Measurements from ENCODE around the gene KIRREL3.

Gene KIRREL3

GRCh38 chr11:126891556-126892217, 108.9 kb downstream of the KIRREL3 start:
- no peak for DNase-seq
- in situ Hi-C loops (cut with HindIII; ENCODE audit: low pct_ligation_motif_present, low pct_unique_long_range_greater_than_20kb, low sequenced_read_pairs), result no loop called here

GRCh38 chr11:126890561-126890960, 110.0 kb downstream of the KIRREL3 start:
- no peak for DNase-seq
- in situ Hi-C loops (cut with HindIII; ENCODE audit: low pct_ligation_motif_present, low pct_unique_long_range_greater_than_20kb, low sequenced_read_pairs), result no loop called here

GRCh38 chr11:126888115-126888712, 112.4 kb downstream of the KIRREL3 start:
- in situ Hi-C loops (cut with HindIII; ENCODE audit: low pct_ligation_motif_present, low pct_unique_long_range_greater_than_20kb, low sequenced_read_pairs), result no loop called here

GRCh38 chr11:126886636-126887035, 113.9 kb downstream of the KIRREL3 start:
- DNase-seq, result no peak
- in situ Hi-C loops (cut with HindIII; ENCODE audit: low pct_ligation_motif_present, low pct_unique_long_range_greater_than_20kb, low sequenced_read_pairs), result no loop called here

More at GRCh38 chr11:126888115-126888712, 112.4 kb downstream of the KIRREL3 start:
- no peak for DNase-seq

GRCh38 chr11:126886085-126886484, 114.5 kb downstream of the KIRREL3 start:
- DNase-seq, result no peak
- in situ Hi-C loops (cut with HindIII; ENCODE audit: low pct_ligation_motif_present, low pct_unique_long_range_greater_than_20kb, low sequenced_read_pairs), result no loop called here

GRCh38 chr11:126884594-126884993, 116.0 kb downstream of the KIRREL3 start:
- DNase-seq, result no peak
- in situ Hi-C loops (cut with HindIII; ENCODE audit: low pct_ligation_motif_present, low pct_unique_long_range_greater_than_20kb, low sequenced_read_pairs), result no loop called here

GRCh38 chr11:126884192-126884591, 116.4 kb downstream of the KIRREL3 start:
- in situ Hi-C loops (cut with HindIII; ENCODE audit: low pct_ligation_motif_present, low pct_unique_long_range_greater_than_20kb, low sequenced_read_pairs), result no loop called here

GRCh38 chr11:126880872-126881271, 119.7 kb downstream of the KIRREL3 start:
- DNase-seq, result no peak
- in situ Hi-C loops (cut with HindIII; ENCODE audit: low pct_ligation_motif_present, low pct_unique_long_range_greater_than_20kb, low sequenced_read_pairs), result no loop called here

More at GRCh38 chr11:126884192-126884591, 116.4 kb downstream of the KIRREL3 start:
- DNase-seq, result no peak

- DNase-seq, result no peak
- in situ Hi-C loops (cut with HindIII; ENCODE audit: low pct_ligation_motif_present, low pct_unique_long_range_greater_than_20kb, low sequenced_read_pairs), result no loop called here
These were observed 121.1 kb downstream of the KIRREL3 start for GRCh38 chr11:126879516-126879915.

GRCh38 chr11:126878913-126879482, 121.6 kb downstream of the KIRREL3 start:
- DNase-seq, result no peak
- in situ Hi-C loops (cut with HindIII; ENCODE audit: low pct_ligation_motif_present, low pct_unique_long_range_greater_than_20kb, low sequenced_read_pairs), result no loop called here

- in situ Hi-C loops (cut with HindIII; ENCODE audit: low pct_ligation_motif_present, low pct_unique_long_range_greater_than_20kb, low sequenced_read_pairs), result no loop called here
- DNase-seq, result peak; percentile 30
These were observed 125.7 kb downstream of the KIRREL3 start for GRCh38 chr11:126874831-126875230.

- no peak for DNase-seq
- in situ Hi-C loops (cut with HindIII; ENCODE audit: low pct_ligation_motif_present, low pct_unique_long_range_greater_than_20kb, low sequenced_read_pairs), result no loop called here
These were observed 126.3 kb downstream of the KIRREL3 start for GRCh38 chr11:126874276-126874675.

- peak; percentile 21 for DNase-seq
- in situ Hi-C loops (cut with HindIII; ENCODE audit: low pct_ligation_motif_present, low pct_unique_long_range_greater_than_20kb, low sequenced_read_pairs), result no loop called here
These were observed 128.8 kb downstream of the KIRREL3 start for GRCh38 chr11:126871792-126872191.

GRCh38 chr11:126870021-126870420, 130.5 kb downstream of the KIRREL3 start:
- in situ Hi-C loops (cut with HindIII; ENCODE audit: low pct_ligation_motif_present, low pct_unique_long_range_greater_than_20kb, low sequenced_read_pairs), result no loop called here
- no peak for DNase-seq

GRCh38 chr11:126868741-126869140, 131.8 kb downstream of the KIRREL3 start:
- in situ Hi-C loops (cut with HindIII; ENCODE audit: low pct_ligation_motif_present, low pct_unique_long_range_greater_than_20kb, low sequenced_read_pairs), result no loop called here
- DNase-seq, result no peak

- in situ Hi-C loops (cut with HindIII; ENCODE audit: low pct_ligation_motif_present, low pct_unique_long_range_greater_than_20kb, low sequenced_read_pairs), result no loop called here
- no peak for DNase-seq
These were observed 135.6 kb downstream of the KIRREL3 start for GRCh38 chr11:126864934-126865333.

GRCh38 chr11:126863294-126863997, 137.1 kb downstream of the KIRREL3 start:
- no peak for DNase-seq
- in situ Hi-C loops (cut with HindIII; ENCODE audit: low pct_ligation_motif_present, low pct_unique_long_range_greater_than_20kb, low sequenced_read_pairs), result no loop called here

- in situ Hi-C loops (cut with HindIII; ENCODE audit: low pct_ligation_motif_present, low pct_unique_long_range_greater_than_20kb, low sequenced_read_pairs), result no loop called here
- DNase-seq, result no peak
These were observed 137.8 kb downstream of the KIRREL3 start for GRCh38 chr11:126862664-126863243.
